ENCODE measurements around the gene ZNF644.
"Not testable (repeated sequence)": the region's sequence is repeated elsewhere in the genome, so short reads cannot be mapped to it uniquely, and the experiment has no call there.

The ZNF644 gene

GRCh38 chr1:90925928-90926869 lies 95.6 kb downstream of the ZNF644 start:
- DNase-seq (ENCODE audit: low read depth), result peak; percentile 68

- no peak for DNase-seq (ENCODE audit: low read depth)
These were observed 96.9 kb downstream of the ZNF644 start for GRCh38 chr1:90924982-90925381.

DNA sequence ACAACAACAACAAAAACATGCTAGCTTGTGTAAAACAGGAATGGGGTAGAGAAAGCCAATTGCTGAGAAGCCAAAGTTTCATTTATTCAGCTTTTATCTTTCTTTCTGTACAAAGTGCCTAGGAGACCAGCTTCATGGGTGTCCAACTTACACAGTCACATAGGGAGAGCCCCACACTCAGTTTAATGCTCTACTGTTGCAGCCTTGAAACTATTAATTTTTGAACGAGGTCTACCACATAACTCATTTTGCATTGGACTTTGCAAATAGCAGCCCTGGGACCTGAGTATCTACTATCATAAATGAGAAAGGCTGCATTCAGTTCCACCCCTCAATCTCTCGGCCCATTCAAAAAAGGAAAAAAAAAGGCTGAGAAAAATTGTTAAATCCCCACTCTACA lies 98.8 kb downstream of the ZNF644 start:
- no peak for DNase-seq (ENCODE audit: low read depth)

- DNase-seq (ENCODE audit: low read depth), result no peak
These were observed 99.6 kb downstream of the ZNF644 start for GRCh38 chr1:90922202-90922601.

- DNase-seq (ENCODE audit: low read depth), result no peak
These were observed 101.9 kb downstream of the ZNF644 start for GRCh38 chr1:90919900-90920299.

DNA sequence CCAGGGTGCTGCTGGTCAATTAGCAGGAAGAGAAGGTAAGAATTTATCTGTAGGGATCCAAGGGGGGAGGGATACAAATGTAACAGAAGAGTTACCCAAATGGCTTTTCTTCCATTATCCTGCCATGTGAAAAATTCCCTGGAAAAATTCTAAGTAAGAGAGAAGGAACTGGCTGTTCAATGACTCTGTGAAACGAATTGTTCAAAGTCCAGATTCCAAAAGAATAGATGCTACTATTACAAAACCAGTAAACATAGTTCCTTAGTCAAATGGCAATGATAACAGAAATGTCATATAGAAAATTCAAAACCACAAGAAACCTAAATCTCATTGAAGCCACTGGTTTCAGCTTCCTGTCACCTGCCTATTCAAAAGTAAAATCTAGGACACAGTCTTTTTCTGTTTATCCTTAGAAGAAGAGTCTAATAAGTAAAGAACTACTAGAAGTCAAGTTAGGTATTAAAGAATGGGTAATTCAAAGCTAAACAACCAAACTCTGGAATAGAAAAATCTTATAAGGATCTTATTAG lies 102.6 kb downstream of the ZNF644 start:
- DNase-seq (ENCODE audit: low read depth), result no peak

DNA sequence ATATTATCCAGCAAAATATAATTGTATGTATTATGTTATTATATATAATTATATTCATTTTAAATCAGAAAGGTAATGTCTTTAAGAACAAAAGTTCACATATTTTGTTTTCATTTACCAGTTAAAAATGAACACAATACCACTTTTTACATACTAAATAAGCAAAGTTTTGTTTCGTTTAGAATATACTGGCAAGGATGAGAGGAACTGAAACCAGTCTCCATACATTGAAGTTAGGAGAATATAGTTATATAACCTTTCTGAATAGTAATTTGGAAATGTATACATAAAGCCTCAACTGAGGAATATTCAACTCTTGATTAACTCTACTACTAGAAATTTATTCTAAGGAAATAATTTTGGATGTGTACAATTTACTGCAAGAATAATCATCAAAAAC lies 110.5 kb downstream of the ZNF644 start:
- DNase-seq (ENCODE audit: low read depth), result no peak

DNA sequence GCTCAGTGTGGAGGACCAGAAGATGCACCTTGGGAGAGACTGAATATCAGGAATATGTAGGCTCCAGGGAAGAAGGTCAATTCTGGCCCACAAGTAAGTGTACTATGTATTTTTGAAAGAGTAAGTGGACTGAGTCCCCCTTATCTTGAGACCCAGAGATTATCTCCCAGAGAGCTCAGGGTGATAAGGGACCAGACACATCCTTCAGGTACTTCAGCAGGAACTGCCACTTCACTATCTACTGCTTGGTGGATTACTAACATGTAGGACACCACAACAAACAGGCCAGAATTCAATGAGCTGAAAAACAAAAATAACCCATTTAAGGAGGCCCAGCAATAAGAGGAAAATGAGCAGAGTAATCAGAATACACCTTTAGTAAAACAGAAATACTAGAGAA lies 119.2 kb downstream of the ZNF644 start:
- no peak for DNase-seq (ENCODE audit: low read depth)

DNA sequence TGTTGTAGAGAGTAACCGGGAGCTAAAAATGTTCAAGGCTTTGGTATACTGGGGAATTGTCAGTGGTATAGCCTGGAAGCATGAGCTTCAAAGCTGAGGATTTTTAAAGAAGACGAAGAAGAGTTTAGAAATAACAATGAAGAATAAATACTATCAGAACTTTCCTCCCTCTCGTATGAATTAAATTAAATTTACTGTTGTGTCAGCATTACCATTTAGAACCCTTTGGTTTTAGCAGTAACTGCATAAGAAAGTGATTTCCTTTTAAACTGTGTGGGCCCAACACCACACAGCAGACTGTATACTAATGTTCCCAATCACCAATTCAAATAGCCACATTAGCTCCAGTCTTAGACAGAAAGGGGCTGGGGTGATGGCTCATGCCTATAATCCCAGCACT lies 122.6 kb downstream of the ZNF644 start:
- DNase-seq (ENCODE audit: low read depth), result no peak

- not testable (repeated sequence) for DNase-seq (ENCODE audit: low read depth)
These were observed 128.2 kb downstream of the ZNF644 start for GRCh38 chr1:90893679-90894078.

- DNase-seq (ENCODE audit: low read depth), result not testable (repeated sequence)
These were observed 129.0 kb downstream of the ZNF644 start for GRCh38 chr1:90892884-90893283.

DNA sequence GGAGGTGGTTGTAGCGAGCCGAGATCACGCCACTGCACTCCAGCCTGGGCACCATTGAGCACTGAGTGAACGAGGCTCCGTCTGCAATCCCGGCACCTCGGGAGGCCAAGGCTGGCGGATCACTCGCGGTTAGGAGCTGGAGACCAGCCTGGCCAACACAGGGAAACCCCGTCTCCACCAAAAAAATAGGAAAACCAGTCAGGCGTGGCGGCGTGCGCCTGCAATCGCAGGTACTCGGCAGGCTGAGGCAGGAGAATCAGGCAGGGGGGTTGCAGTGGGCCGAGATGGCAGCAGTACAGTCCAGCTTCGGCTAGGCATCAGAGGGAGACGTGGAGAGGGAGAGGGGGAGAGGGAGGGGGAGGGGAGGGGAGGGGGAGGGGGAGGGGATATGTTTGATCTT lies 129.6 kb downstream of the ZNF644 start:
- not testable (repeated sequence) for DNase-seq (ENCODE audit: low read depth)

GRCh38 chr1:90891756-90892155 lies 130.1 kb downstream of the ZNF644 start:
- DNase-seq (ENCODE audit: low read depth), result not testable (repeated sequence)

DNA sequence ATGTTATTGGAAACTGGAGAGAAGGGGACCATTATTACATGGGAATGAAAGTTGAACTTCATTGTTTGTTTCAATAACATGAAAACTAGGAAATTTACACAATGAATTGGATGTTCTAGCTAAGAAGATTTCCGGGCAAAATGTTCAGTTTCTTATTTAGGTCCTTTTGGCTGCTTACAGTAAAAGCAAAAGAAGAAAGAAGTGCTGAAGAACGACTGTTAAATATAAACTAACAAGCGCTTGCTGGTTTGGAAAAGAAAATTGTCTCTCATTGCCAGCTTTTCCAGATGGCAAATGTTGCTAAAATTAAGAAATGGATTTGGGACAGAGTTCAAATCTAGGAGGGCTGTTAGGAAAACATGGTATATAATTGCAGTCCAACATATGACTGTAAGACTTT lies 139.6 kb downstream of the ZNF644 start:
- DNase-seq (ENCODE audit: low read depth), result no peak

DNA sequence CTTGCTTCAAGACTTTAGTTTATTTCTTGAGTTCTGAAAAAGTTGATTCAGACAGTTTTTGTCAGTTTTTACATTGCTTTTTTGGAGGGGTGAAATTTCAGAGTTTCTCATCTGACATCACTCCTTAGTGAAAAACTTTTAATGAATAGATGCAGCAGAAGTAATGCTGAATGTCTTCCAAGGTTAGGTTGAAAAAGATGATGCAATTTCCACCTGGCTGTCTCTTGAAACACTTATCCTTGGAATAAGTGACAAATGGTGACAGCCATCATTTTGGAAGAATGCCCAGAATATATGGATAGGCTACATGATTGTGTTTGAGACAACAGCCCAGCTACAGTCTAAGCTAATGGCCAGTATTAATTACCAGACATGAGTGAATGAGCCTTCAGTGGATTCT lies 140.8 kb downstream of the ZNF644 start:
- no peak for DNase-seq (ENCODE audit: low read depth)

DNA sequence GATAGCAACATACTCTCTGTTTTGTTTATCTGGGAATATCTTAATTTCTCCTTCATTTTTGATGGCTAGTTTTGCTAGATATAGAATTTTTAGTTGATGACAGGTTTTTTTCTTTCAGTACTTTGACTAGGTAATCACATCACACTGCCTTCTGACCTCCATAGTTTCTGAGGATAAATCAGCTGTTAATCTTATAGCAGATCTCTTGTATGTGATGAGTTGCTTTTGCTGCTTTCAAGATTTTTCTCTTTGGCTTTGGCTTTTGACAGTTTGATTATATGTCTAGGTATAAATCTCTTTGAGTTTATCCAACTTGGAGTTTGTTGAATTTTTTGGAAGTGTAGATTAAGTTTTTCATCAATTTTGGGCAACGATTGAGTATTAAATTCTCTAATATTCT lies 142.6 kb downstream of the ZNF644 start:
- DNase-seq (ENCODE audit: low read depth), result no peak

GRCh38 chr1:90876101-90876500 lies 145.7 kb downstream of the ZNF644 start:
- DNase-seq (ENCODE audit: low read depth), result no peak
